NCI-H2171 (cell line): Measurements from ENCODE around the gene PXMP2.
"Not testable (repeated sequence)": the region's sequence is repeated elsewhere in the genome, so short reads cannot be mapped to it uniquely, and the experiment has no call there.

Source experiments
- DNase-seq: peaks from one replicate; lab custom pipeline; 2025; lab: John Stamatoyannopoulos, UW

Gene PXMP2

GRCh38 chr12:132753670-132754069 is 66.3 kb downstream of the PXMP2 start:
- not testable (repeated sequence) for DNase-seq

- no peak for DNase-seq
These were observed 67.0 kb downstream of the PXMP2 start for GRCh38 chr12:132754160-132754932.
